ENCODE data around the gene ERGIC1. TPM values are rescaled to one million over a fixed set of nuclear protein-coding genes. Genes with fewer than 3 reads are reported as not detected.

ERGIC1 gene
- total RNA-seq, 1 experiment from 2014 or later, result 89.8 TPM

- TF ChIP-seq ZNF232 (CRISPR knock-in tag; IDR thresholded peaks at IDR 0.05) (0 out of 2 replicates have a peak, but pooled peaks have one; percentile 62), ARID4B (CRISPR knock-in tag; IDR thresholded peaks at IDR 0.05; ENCODE audit: borderline replicate concordance) (peak; percentile 83; the same call in 1 of the 2 replicates), AR (CRISPR knock-in tag; IDR thresholded peaks at IDR 0.05) (no peak), AFF4 (CRISPR knock-in tag; IDR thresholded peaks at IDR 0.05; ENCODE audit: borderline replicate concordance) (peak; percentile 66; the same call in 1 of the 2 replicates), FOXK1 (CRISPR knock-in tag; IDR thresholded peaks at IDR 0.05) (peak; percentile 92), USF1 (CRISPR knock-in tag; IDR thresholded peaks at IDR 0.05) (peak; percentile 99), FOXP4 (CRISPR knock-in tag; IDR thresholded peaks at IDR 0.05) (peak; percentile 72), ATF3 (CRISPR knock-in tag; conservative IDR thresholded peaks at IDR 0.05) (no peak), ZNF423 (CRISPR knock-in tag; IDR thresholded peaks at IDR 0.05) (no peak)
These were observed 149.6 kb downstream of the ERGIC1 start, which contains the start of gene ATP6V0E1 (continued) for GRCh38 chr5:172983542-172984243.
